Keratinocyte (primary cell): ENCODE results near the gene NOTCH3. TPM values are rescaled to one million over a fixed set of nuclear protein-coding genes. Genes with fewer than 3 reads are reported as not detected.

Source experiments
- DNase-seq: peaks from one replicate; pipeline ENCODE4 v3.0.0-alpha.2; 2011; ENCODE audit warnings: low read depth, missing footprints, low spot score
- FAIRE-seq: peaks from 2 replicates; lab custom pipeline; 2011; peaks lifted over from hg19 to GRCh38; lab: Jason Lieb, UNC
- H2AFZ ChIP-seq: 2 replicates; pipeline ENCODE4 v1.6.0; 2012; ENCODE audit warnings: low read length, control low read depth, inconsistent platforms; ENCODE audit not compliant: control insufficient read depth
- H3K27ac ChIP-seq: 2 replicates; pipeline ENCODE4 v1.5.1; 2011; ENCODE audit warnings: low read length; ENCODE audit not compliant: control insufficient read depth, insufficient read depth
- H3K27me3 ChIP-seq: 3 replicates; pipeline ENCODE4 v1.6.0; 2011; ENCODE audit warnings: low read length; ENCODE audit not compliant: control insufficient read depth, insufficient read depth; ENCODE audit errors: extremely low read depth
- H3K36me3 ChIP-seq, 2 experiments: 2 replicates in 1 of 2; 3 replicates in 1 of 2; pipeline ENCODE4 v1.5.1; 2011; ENCODE audit warnings: low read length in 2 of 2, mild to moderate bottlenecking in 1 of 2; ENCODE audit not compliant: control insufficient read depth in 2 of 2, insufficient read depth in 2 of 2; ENCODE audit errors: extremely low read depth in 1 of 2
- H3K4me1 ChIP-seq: 3 replicates; pipeline ENCODE4 v1.5.1; 2011; ENCODE audit warnings: low read length; ENCODE audit not compliant: control insufficient read depth, insufficient read depth; ENCODE audit errors: extremely low read depth
- H3K4me2 ChIP-seq: 3 replicates; pipeline ENCODE4 v1.6.0; 2011; ENCODE audit warnings: low read depth, low read length; ENCODE audit not compliant: control insufficient read depth, insufficient read depth; ENCODE audit errors: extremely low read depth
- H3K4me3 ChIP-seq, 3 experiments: fragments of 200-600 bp in 1 of 3; sonication (generic) in 1 of 3; 2 replicates in 2 of 3; 3 replicates in 1 of 3; pipeline ENCODE4 v1.5.1; 2011 to 2016; ENCODE audit warnings: low read length in 3 of 3, mild to moderate bottlenecking in 3 of 3, control low read depth in 2 of 3, inconsistent platforms in 1 of 3, low read depth in 1 of 3, mixed read lengths in 1 of 3, mixed run types in 1 of 3, moderate library complexity in 1 of 3; ENCODE audit not compliant: control insufficient read depth in 2 of 3, insufficient read depth in 2 of 3; ENCODE audit errors: extremely low read depth in 1 of 3
- H3K79me2 ChIP-seq: 2 replicates; pipeline ENCODE4 v1.6.0; 2012; ENCODE audit warnings: low read length; ENCODE audit not compliant: control insufficient read depth, insufficient read depth
- H3K9ac ChIP-seq: 3 replicates; pipeline ENCODE4 v1.6.0; 2011; ENCODE audit warnings: low read length; ENCODE audit not compliant: control insufficient read depth, insufficient read depth; ENCODE audit errors: extremely low read depth
- H3K9me1 ChIP-seq: 3 replicates; pipeline ENCODE4 v1.6.0; 2011; ENCODE audit warnings: low read length; ENCODE audit not compliant: control insufficient read depth, insufficient read depth; ENCODE audit errors: extremely low read depth
- H3K9me3 ChIP-seq: 2 replicates; pipeline ENCODE4 v1.5.1; 2012; ENCODE audit warnings: low read depth, low read length; ENCODE audit not compliant: control insufficient read depth
- H4K20me1 ChIP-seq: 3 replicates; pipeline ENCODE4 v1.6.0; 2011; ENCODE audit warnings: low read length; ENCODE audit not compliant: control insufficient read depth, insufficient read depth; ENCODE audit errors: extremely low read depth
- CTCF ChIP-seq, 3 experiments: IDR thresholded peaks in 1 of 3; conservative IDR thresholded peaks in 1 of 3; optimal IDR thresholded peaks in 1 of 3; 2 replicates in 2 of 3; 3 replicates in 1 of 3; pipeline versions ENCODE3 to v1.5.1; 2011; ENCODE audit warnings: low read length in 3 of 3, mild to moderate bottlenecking in 3 of 3, moderate library complexity in 2 of 3, control low read depth in 1 of 3, inconsistent platforms in 1 of 3; ENCODE audit not compliant: insufficient read depth in 2 of 3; ENCODE audit errors: extremely low read depth in 1 of 3
- EZH2 ChIP-seq: IDR thresholded peaks from one replicate; pipeline ENCODE4 v1.6.1; 2012; ENCODE audit warnings: inconsistent platforms, mild to moderate bottlenecking, low read length, moderate library complexity
- dilution Hi-C: fragments of 300-500 bp; cut with MboI; formaldehyde crosslinking; loops from one replicate; pipeline ENCODE4 v1.7.0; 2020; ENCODE audit warnings: low sequenced_read_pairs; ENCODE audit not compliant: extremely low pct_ligation_motif_present
- polyA plus RNA-seq, 5 experiments: library from polyadenylated mRNA; depleted of rRNA in 3 of 5; stranded (reverse) in 3 of 5; stranded (forward) in 1 of 5; unstranded in 1 of 5; fragments of >200 nt; gene quantifications; 1 replicate in 1 of 5; 2 replicates in 3 of 5; 3 replicates in 1 of 5; pipeline versions ENCODE4 v1.2.1 to v1.2.3, GENCODE V29; 2011 to 2012; ENCODE audit warnings: missing spikeins in 2 of 5, low read depth in 1 of 5, low replicate concordance in 1 of 5

NOTCH3 gene
- polyA plus RNA-seq, 1 donor (not counting 4 experiments of a cell fraction or from before 2014, with no cell fraction given) = 4.1 TPM

DNA sequence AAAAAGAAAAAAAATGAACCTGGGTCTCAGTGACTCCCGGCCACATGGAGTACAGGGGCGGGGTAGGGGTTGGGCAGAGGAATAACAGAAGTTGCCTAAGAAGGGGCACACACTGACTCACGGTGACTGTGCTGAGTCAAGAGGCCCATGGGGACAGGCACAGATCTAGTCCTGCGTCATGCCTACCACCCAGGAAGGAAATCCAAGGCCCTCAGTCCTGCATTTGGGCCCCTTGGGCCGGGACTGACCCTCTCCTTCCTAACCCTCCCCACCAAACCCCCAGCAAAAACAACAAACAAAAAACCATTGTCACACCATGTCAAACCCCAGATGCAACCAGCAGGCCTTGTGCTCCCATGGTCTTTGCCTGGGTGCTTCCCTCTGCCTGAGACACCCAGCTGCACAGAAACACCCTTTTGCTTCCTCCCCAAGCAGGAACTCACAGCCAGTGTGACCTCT is 9.6 kb upstream of the NOTCH3 start:
- no peak for FAIRE-seq

DNA sequence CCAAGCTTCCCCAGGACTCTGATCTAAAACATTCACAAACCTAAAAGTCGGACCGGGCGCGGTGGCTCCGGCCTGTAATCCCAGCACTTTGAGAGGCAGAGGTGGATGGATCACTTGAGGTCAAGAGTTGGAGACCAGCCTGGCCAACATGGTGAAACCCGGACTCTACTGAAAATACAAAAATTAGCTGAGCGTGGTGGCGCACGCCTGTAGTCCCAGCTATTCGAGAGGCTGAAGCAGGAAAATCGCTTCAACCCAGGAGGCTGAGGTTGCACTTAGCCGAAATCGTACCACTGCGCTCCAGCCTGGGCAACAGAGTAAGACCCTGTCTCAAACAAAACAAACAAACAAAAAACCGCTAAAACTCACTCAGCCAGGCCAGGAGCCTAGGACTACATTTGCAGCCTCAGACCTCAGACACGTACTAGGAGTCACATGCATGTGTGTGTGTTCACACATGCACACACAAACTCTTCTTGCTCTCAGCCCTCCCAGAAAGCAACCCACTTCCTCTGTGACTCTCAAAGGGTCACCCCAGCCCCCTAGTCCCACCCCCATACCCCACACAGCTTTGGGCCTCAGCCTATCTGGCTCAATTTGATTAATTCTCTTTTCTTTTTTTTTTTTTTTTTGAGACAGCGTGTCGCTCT is 704 bp upstream of the NOTCH3 start:
- dilution Hi-C loops = no loop called here
- peaks cover 0 to 1% of the 10 kb centered on the region in 2 experiments for H3K36me3 ChIP-seq
- FAIRE-seq = no peak
- H4K20me1 ChIP-seq = no peaks in the 10 kb centered on the region
- peaks cover 21% of the 10 kb centered on the region for H3K27me3 ChIP-seq
- H3K4me1 ChIP-seq = peaks cover 10% of the 10 kb centered on the region
- no peak for TF ChIP-seq CTCF (optimal IDR thresholded peaks at IDR 0.05 in 1 of 3, IDR thresholded peaks at IDR 0.05 in 1 of 3, conservative IDR thresholded peaks at IDR 0.05 in 1 of 3; ENCODE audit: extremely low read depth in 1 of 3, insufficient read depth in 2 of 3, low read length in 3 of 3)
- no peak for TF ChIP-seq EZH2
- no peak overlapping the region for H3K4me2 ChIP-seq
- H2AFZ ChIP-seq = no peak overlapping the region
- no peak overlapping the region for H3K9ac ChIP-seq
- no peaks in the 10 kb centered on the region for H3K9me3 ChIP-seq
- no peaks in the 10 kb centered on the region for H3K79me2 ChIP-seq
- no peak overlapping the region for H3K4me3 ChIP-seq
- H3K9me1 ChIP-seq = no peaks in the 10 kb centered on the region
- no peak overlapping the region for H3K27ac ChIP-seq
- no peak for DNase-seq

More for the DNA sequence above, 9.6 kb upstream of the NOTCH3 start:
- no peak overlapping the region for H2AFZ ChIP-seq
- no peaks in the 10 kb centered on the region for H3K9me3 ChIP-seq
- H3K4me1 ChIP-seq = peaks cover 3% of the 10 kb centered on the region
- no peaks in the 10 kb centered on the region for H3K27me3 ChIP-seq
- no peak overlapping the region for H3K27ac ChIP-seq
- no peaks in the 10 kb centered on the region for H3K79me2 ChIP-seq
- dilution Hi-C loops = no loop called here
- H3K4me2 ChIP-seq = no peak overlapping the region
- no peaks in the 10 kb centered on the region for H3K36me3 ChIP-seq
- no peak overlapping the region for H3K4me3 ChIP-seq
- H4K20me1 ChIP-seq = no peaks in the 10 kb centered on the region
- DNase-seq = no peak
- TF ChIP-seq EZH2 (no peak), CTCF (optimal IDR thresholded peaks at IDR 0.05 in 1 of 3, IDR thresholded peaks at IDR 0.05 in 1 of 3, conservative IDR thresholded peaks at IDR 0.05 in 1 of 3; ENCODE audit: extremely low read depth in 1 of 3, insufficient read depth in 2 of 3, low read length in 3 of 3) (no peak)
- no peak overlapping the region for H3K9ac ChIP-seq
- no peaks in the 10 kb centered on the region for H3K9me1 ChIP-seq
